NCI-H2196 treated with DMSO at 0.1 percent for 48 hours (cell line): Measurements from ENCODE around the gene IFNG.

Experiments
- DNase-seq: peaks from one replicate; lab custom pipeline; 2025; ENCODE audit not compliant: unreplicated experiment; lab: John Stamatoyannopoulos, UW

The IFNG gene

GRCh38 chr12:68118096-68118755 is 41.3 kb downstream of the IFNG start:
- no peak for DNase-seq

- no peak for DNase-seq
Measured at GRCh38 chr12:68117661-68118060, 41.9 kb downstream of the IFNG start.

GRCh38 chr12:68115281-68115680 is 44.3 kb downstream of the IFNG start:
- no peak for DNase-seq

GRCh38 chr12:68114606-68115005 is 44.9 kb downstream of the IFNG start:
- DNase-seq = no peak

- no peak for DNase-seq
Measured at GRCh38 chr12:68113644-68114043, 45.9 kb downstream of the IFNG start.

GRCh38 chr12:68111995-68112394 is 47.5 kb downstream of the IFNG start:
- DNase-seq = no peak

- no peak for DNase-seq
Measured at GRCh38 chr12:68109444-68110217, 49.9 kb downstream of the IFNG start.

- DNase-seq = no peak
Measured at GRCh38 chr12:68109001-68109400, 50.5 kb downstream of the IFNG start.

- no peak for DNase-seq
Measured at GRCh38 chr12:68106660-68107059, 52.9 kb downstream of the IFNG start.

GRCh38 chr12:68106160-68106559 is 53.4 kb downstream of the IFNG start:
- DNase-seq = no peak
